ENCODE results near the gene TBL3.

GRCh38 chr16:2028620-2029220, 56.9 kb downstream of the TBL3 start:
- no peak for TF ChIP-seq CTCF (IDR thresholded peaks at IDR 0.05)
- TF ChIP-seq EZH2phosphoT487 (IDR thresholded peaks at IDR 0.05), result no peak
